Activated naive CD4-positive, alpha-beta T cell (primary cell): ENCODE measurements around the gene HOXA13.
A peak's percentile ranks its signal among the peaks of the same experiment; 100 is the strongest.

Source experiments
- DNase-seq, 4 experiments: peaks; one replicate each; lab custom pipeline; 2025; lab: John Stamatoyannopoulos, UW

The HOXA13 gene

GRCh38 chr7:27170426-27171324 lies 29.2 kb downstream of the HOXA13 start:
- no peak for DNase-seq

GRCh38 chr7:27169658-27170425 lies 30.0 kb downstream of the HOXA13 start:
- no peak for DNase-seq

- peak in 1 of 4 experiments; percentile 34 for DNase-seq
Observed at GRCh38 chr7:27168265-27168947, 31.5 kb downstream of the HOXA13 start.

- DNase-seq: no peak
Observed at GRCh38 chr7:27167916-27168264, 32.0 kb downstream of the HOXA13 start.

DNA sequence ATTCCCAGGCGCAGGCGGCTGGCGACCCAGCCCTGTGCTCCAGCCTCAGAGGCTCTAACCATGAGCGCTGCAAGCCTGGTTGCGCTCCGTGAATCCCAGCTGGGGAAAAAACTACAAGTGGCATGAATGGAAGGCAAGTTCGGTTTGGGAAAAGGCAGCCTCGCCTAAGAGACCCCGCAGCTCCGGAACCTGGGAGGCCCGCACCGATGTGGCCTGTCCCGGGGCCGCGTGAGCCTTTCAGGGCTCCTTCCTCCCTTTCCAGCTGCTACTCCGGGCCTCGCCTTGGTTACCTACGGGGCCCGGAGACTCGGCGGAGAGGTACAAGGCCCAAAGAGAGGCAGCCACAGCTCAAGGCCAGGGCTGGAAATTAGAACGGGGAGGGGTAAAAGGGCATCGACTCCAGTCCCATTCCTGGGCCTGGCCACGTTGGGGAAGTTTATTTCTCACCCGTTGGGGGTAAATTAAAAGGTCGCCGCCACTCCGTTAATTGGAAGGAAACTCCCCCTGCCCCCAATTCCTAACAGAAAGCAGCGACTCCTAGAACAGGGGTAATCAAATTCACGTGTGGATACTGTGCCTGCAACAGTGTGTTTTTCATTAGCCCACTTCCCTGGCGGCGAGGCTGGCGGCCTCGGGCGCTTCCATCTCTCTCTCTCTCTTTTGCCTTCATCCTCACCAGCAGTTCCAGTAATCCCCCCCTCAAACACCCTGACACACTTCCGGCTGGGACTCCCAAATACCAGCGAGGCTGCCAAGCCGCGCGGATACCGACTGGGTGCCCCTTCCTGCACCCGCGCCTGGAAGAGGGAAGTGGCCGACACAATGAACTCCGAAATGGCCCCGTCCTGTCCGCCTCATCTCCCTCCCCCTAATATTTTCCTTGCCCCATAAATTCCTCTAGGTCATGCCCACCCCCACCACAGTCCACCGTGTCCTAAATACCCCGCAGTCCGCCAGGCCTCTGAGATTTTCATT lies 33.1 kb downstream of the HOXA13 start:
- DNase-seq: no peak

- DNase-seq: no peak
Observed at GRCh38 chr7:27165996-27166530, 33.8 kb downstream of the HOXA13 start.

- DNase-seq: no peak
Observed at GRCh38 chr7:27165089-27165995, 34.5 kb downstream of the HOXA13 start, which contains the start of gene HOXA9. Gene HOXA9, minus strand, starts transcription at chr7:27165537. Its CDS starts 80 bp downstream, at chr7:27165457.

DNA sequence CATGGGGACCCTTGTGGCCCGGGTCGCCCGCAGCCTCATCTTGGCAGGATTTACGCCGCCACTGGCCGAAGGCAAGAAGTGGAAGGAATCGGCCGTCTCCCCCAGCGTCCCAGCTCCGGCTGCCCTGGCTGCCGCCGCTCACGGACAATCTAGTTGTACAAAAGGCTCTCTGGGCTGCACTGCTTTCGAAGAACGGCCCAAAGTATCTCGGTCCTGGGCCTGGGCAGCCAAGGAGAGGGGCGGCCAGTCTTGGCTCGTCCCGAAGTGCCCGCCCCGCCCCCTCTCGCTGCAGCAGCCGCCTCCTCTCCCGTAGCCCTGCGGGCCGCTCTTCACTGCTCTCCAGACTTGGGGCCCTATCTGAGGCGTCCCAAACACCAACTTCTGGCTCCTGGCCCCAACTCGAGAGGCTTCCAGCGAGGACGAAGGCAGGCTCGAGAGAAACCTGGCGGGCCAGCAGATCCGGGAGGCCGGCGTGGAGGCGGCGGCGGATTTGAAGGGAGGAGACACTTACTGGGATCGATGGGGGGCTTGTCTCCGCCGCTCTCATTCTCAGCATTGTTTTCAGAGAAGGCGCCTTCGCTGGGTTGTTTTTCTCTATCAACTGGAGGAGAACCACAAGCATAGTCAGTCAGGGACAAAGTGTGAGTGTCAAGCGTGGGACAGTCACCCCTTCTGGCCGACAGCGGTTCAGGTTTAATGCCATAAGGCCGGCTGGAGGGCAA lies 35.4 kb downstream of the HOXA13 start:
- no peak for DNase-seq

DNA sequence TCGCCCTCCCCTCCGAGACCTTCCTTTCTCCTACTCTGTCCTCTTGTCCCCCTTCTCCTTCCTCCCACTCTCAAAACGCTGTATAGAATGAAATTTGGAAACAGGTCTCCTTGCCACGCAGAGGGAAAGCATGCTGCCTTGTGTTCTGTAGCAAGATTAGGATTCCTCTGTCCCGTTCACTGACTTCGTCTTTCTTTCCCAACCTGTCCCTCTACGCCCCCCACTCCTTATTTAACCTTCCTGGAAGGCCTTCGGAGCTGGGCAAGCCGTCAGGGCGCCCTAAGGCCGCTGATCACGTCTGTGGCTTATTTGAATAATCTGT lies 35.9 kb downstream of the HOXA13 start:
- DNase-seq: no peak

DNA sequence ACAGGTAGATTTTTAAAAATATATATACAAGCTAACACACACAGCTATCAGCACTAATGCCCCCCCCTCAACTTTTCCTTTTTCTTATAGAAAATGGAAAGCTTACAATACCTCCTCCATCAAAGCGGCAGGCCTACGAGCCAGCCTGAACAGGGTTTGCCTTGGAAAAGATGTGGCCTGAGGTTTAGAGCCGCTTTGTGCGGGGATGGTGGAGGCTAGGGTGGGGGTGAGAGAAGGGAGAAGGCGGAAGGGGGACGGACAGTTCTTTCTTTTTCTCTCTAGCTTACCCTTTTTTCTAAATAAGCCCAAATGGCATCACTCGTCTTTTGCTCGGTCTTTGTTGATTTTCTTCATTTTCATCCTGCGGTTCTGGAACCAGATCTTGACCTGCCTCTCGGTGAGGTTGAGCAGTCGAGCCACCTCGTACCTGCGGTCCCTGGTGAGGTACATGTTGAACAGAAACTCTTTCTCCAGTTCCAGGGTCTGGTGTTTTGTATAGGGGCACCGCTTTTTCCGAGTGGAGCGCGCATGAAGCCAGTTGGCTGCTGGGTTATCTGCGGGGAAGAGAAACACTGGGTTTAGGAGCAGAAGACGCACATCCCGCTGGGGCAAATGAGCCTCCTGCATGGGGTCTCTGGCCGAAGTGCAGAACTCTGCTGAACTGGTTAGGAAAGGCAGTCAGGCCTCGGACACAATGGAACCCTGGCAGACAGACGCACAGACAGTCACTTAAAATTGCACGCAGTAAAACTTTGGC lies 36.4 kb downstream of the HOXA13 start:
- no peak for DNase-seq

DNA sequence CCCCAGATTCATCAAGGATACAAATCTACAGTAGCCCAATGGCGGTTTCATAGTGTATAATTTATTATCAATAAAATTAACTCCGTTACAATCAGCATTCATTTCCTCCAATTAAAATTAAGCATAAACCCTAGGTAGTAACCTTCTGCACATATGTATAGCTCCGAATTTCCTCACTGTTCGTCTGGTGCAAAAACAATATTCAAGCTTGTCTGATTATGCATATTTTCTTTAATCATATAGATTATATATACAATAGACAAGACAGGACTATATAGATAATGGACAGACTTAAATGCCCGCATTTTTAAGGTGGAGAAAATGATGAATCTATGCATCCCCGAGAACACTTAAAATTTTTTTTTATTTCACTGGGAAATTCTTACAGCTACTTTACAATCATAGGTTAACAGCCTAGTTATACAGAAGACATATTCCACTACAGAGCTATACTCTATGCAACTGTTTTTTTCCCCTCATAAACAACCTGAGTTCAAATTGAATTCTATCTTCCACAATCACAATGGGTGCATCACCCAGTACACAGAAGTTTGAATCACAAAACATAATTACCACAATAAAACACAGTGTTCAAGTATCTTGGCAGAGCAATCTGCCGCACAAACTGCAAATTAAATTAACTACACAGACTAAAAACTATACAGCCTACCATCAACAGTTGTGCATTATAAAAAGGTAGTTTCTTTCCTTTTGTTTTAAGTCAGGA lies 37.2 kb downstream of the HOXA13 start:
- no peak for DNase-seq

- DNase-seq: no peak
Observed at GRCh38 chr7:27161721-27162560, 38.0 kb downstream of the HOXA13 start.

- no peak for DNase-seq
Observed at GRCh38 chr7:27161214-27161720, 38.6 kb downstream of the HOXA13 start.

DNA sequence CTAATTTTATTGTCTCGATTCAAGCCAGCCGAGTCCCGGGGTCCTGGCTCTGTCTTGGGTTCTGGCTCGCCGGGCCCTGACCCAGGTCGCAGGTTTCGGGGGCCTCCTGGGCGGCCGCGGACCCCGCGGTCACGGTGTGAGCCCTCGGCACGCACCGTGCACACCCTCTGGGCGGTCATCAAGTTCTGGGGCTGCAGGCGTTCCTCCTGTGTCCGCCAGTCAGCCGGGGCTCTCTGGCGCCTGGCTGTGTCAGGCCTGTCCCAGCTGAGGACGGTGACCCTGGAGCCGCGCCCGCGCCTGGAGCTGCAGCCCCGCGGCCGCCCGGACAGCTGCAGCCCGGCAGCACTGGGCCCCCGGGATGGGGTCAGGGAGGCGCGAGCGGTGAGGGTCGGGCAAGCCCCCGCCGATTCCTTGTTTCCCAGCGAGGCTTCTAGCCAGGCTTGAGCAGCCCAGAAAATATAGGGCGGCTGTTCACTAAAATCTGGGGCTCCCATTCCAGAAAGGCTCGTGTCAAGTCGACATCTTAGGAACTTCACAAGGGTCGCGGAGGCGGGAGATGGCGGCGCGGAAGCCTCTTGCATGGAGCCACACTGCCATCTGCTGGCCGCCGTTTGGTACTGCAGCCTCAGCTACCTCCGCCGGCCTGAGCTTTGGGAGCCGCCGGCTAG lies 39.2 kb downstream of the HOXA13 start:
- peak; percentile 76 to 92 (median 80) for DNase-seq

DNA sequence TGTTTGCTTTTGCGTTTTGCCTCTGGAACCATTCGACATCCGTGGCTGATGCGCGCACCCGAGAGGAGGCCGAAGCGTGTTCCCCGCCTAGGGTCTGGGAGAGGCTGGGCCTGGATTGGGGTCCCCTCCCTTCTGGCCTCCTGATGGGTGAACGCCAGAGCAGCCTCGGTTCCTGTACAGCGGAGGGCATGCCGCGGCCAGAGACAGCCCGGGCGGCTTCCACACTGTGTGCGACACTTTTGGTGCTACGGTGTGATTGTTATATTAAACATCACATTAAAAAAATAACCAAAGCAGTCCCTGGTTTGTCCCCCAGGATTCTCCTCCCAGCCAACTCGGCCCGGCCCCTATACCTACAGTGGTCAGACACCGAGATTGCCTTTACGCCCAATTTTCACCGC lies 39.7 kb downstream of the HOXA13 start:
- no peak for DNase-seq
